Esophagus (tissue), 2 donors: ENCODE results near the gene PLEKHG4B. TPM values are rescaled to one million over a fixed set of nuclear protein-coding genes. Genes with fewer than 3 reads are reported as not detected.

Experiments used
- H3K27ac ChIP-seq, 2 donors: one replicate each; pipeline ENCODE4 v1.5.1; 2013; ENCODE audit warnings: low read depth in 2 of 2, mild to moderate bottlenecking in 2 of 2, inconsistent platforms in 1 of 2, low read length in 1 of 2, moderate library complexity in 1 of 2
- H3K27me3 ChIP-seq, 2 donors: one replicate each; pipeline ENCODE4 v1.6.1; 2013; ENCODE audit warnings: low read length in 2 of 2, control low read depth in 1 of 2, mild to moderate bottlenecking in 1 of 2; ENCODE audit not compliant: insufficient read depth in 2 of 2, control insufficient read depth in 1 of 2
- H3K36me3 ChIP-seq, 2 donors: one replicate each; pipeline ENCODE4 v1.6.1; 2013; ENCODE audit warnings: low read length in 1 of 2; ENCODE audit not compliant: control insufficient read depth in 2 of 2, insufficient read depth in 2 of 2
- H3K4me1 ChIP-seq, 2 donors: one replicate each; pipeline ENCODE4 v1.6.1; 2013; ENCODE audit warnings: low read length in 1 of 2; ENCODE audit not compliant: control insufficient read depth in 2 of 2, insufficient read depth in 2 of 2
- H3K4me3 ChIP-seq, 2 donors: one replicate each; pipeline ENCODE4 v1.5.1; 2013; ENCODE audit warnings: low read length in 2 of 2, mild to moderate bottlenecking in 2 of 2, low read depth in 1 of 2, moderate library complexity in 1 of 2
- H3K9me3 ChIP-seq, 2 donors: one replicate each; pipeline ENCODE4 v1.6.1; 2013; ENCODE audit warnings: mild to moderate bottlenecking in 2 of 2, low read depth in 1 of 2, low read length in 1 of 2, moderate library complexity in 1 of 2; ENCODE audit not compliant: control insufficient read depth in 2 of 2, insufficient read depth in 1 of 2
- WGBS, 2 donors: extraction: QIAGEN DNeasy Blood & Tissue Kit; methylation state at CpG; one replicate each; pipeline ENCODE4 v1.1.7; 2013; 5-methylcytosine and 5-hydroxymethylcytosine counted together
- polyA plus RNA-seq, 2 donors: library from polyadenylated mRNA; stranded (reverse); fragments of 200-250 nt; gene quantifications; one replicate each; pipeline ENCODE4 v1.2.3, GENCODE V29; 2013
- donor health status: healthy with polysubstance abuse.
- donor health status: Bipolar disorder and iron deficiency.

PLEKHG4B gene
- polyA plus RNA-seq, 2 donors: 0.16 to 0.53 TPM

DNA sequence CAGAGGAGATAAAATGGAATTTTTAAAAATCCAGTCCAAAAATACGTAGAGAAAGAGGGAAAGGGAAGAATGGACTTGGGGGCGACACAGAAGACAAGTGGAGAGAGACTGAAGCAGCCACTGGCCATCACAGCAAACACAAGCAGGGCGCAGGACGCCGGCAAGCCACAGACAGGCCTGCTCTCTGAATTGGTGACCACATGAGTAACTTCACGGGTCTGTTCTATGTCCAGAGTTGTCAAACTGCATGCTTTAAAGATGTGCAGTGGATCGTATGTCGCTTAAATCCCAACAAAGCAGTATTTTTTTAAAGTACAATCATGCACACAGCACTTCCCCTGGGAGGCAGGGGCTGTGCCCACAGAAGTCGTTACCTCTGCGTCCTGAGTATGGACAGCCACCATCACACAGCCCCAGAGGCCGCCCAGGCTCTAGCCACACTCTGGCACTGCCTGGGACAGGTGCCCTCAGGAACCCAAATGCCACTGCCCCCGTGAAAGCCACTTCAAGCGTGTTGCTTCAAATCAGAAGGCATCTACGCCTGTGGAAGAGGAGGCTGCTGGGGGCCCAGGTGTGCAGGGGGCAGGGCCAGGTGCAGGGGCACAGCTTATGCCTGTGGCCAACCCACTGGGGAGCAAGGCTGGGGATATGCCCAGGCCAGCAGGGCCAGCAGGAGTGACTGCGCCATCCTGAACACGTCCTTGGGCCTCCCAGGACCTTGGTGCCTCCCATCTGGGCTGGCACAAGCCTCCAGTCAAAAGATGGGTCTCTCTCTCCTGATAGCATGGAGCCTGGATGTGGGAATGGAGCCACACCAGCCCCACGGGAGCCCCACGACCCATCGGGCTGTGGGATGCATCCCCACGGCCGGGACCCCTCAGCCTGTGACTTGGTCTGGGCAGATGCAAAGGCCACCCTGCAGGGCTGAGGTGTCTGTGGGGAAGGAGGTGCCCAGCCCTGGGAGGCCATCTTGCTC lies 93.4 kb downstream of the PLEKHG4B start:
- peaks cover 0 to 3% of the 10 kb centered on the region in 2 donors for H3K4me1 ChIP-seq
- no peak overlapping the region for H3K4me3 ChIP-seq
- H3K27ac ChIP-seq: no peak overlapping the region
- no peaks in the 10 kb centered on the region for H3K27me3 ChIP-seq
- no peaks in the 10 kb centered on the region for H3K9me3 ChIP-seq
- no peaks in the 10 kb centered on the region for H3K36me3 ChIP-seq
- WGBS, 2 donors: 86 to 87% methylated on average over 21 of the region's 21 CpGs

- Histone ChIP-seq H3K9me3 (no peaks in the 10 kb centered on the region), H3K36me3 (no peaks in the 10 kb centered on the region), H3K4me3 (no peak overlapping the region), H3K27me3 (no peaks in the 10 kb centered on the region), H3K27ac (no peak overlapping the region), H3K4me1 (peaks cover 0 to 7% of the 10 kb centered on the region in 2 donors)
- WGBS, 2 donors: 83 to 84% methylated on average over 24 to 28 of the region's 28 CpGs
Measured at GRCh38 chr5:186091-187041, 94.4 kb downstream of the PLEKHG4B start.

- Histone ChIP-seq H3K27me3 (no peaks in the 10 kb centered on the region), H3K4me1 (peaks cover 4 to 12% of the 10 kb centered on the region in 2 donors), H3K36me3 (no peaks in the 10 kb centered on the region), H3K9me3 (no peaks in the 10 kb centered on the region), H3K4me3 (no peak overlapping the region), H3K27ac (no peak overlapping the region)
- 83 to 84% methylated on average over 13 of the region's 13 CpGs for WGBS, 2 donors
Measured at GRCh38 chr5:187042-187431, 95.1 kb downstream of the PLEKHG4B start.

- WGBS, 2 donors: 52 to 56% methylated on average over 21 of the region's 21 CpGs
- Histone ChIP-seq H3K9me3 (no peaks in the 10 kb centered on the region), H3K4me1 (peaks cover 4 to 12% of the 10 kb centered on the region in 2 donors), H3K36me3 (no peaks in the 10 kb centered on the region), H3K27ac (no peak overlapping the region), H3K27me3 (no peaks in the 10 kb centered on the region), H3K4me3 (no peak overlapping the region)
Measured at GRCh38 chr5:187617-188451, 95.9 kb downstream of the PLEKHG4B start.

- Histone ChIP-seq H3K27me3 (no peaks in the 10 kb centered on the region), H3K36me3 (no peaks in the 10 kb centered on the region), H3K4me3 (no peak overlapping the region), H3K9me3 (no peaks in the 10 kb centered on the region), H3K27ac (no peak overlapping the region), H3K4me1 (peaks cover 4 to 12% of the 10 kb centered on the region in 2 donors)
- WGBS, 2 donors: 28 to 37% methylated on average over 36 to 37 of the region's 37 CpGs
Measured at GRCh38 chr5:188488-189481, 96.8 kb downstream of the PLEKHG4B start.

DNA sequence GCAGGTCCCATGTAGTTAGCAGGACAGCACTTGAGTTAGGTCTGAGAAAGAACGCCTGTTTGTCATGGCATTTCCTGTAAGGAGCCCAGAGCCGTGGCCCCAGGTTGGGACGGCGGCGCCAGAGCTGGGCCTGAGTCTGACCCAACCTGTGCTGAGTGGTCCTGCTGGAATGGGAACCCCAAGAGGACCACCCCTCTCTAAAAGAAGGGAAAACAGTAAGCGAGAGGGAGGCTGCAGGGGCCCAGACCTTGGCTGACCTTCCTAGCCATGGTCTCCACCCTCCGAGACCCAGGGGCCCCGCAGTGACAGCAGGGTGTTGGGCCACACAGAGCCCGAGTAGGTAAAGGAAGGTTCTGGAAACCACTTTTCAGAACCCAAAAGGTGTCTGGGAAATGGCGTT lies 97.5 kb downstream of the PLEKHG4B start:
- Histone ChIP-seq H3K9me3 (no peaks in the 10 kb centered on the region), H3K27ac (no peak overlapping the region), H3K36me3 (no peaks in the 10 kb centered on the region), H3K27me3 (no peaks in the 10 kb centered on the region), H3K4me3 (no peak overlapping the region), H3K4me1 (peaks cover 4 to 12% of the 10 kb centered on the region in 2 donors)
- 86 to 94% methylated on average over 9 to 10 of the region's 10 CpGs for WGBS, 2 donors

- Histone ChIP-seq H3K27ac (no peak overlapping the region), H3K9me3 (no peaks in the 10 kb centered on the region), H3K27me3 (no peaks in the 10 kb centered on the region), H3K36me3 (no peaks in the 10 kb centered on the region), H3K4me1 (peaks cover 4 to 12% of the 10 kb centered on the region in 2 donors), H3K4me3 (no peak overlapping the region)
- WGBS, 2 donors: 72 to 76% methylated on average over 10 to 11 of the region's 11 CpGs
Measured at GRCh38 chr5:189976-190365, 98.0 kb downstream of the PLEKHG4B start.

GRCh38 chr5:190366-191035 lies 98.5 kb downstream of the PLEKHG4B start:
- 43 to 55% methylated on average over 16 of the region's 16 CpGs for WGBS, 2 donors
- H3K4me3 ChIP-seq: no peak overlapping the region
- H3K27ac ChIP-seq: no peak overlapping the region
- H3K27me3 ChIP-seq: no peaks in the 10 kb centered on the region
- no peaks in the 10 kb centered on the region for H3K36me3 ChIP-seq
- H3K9me3 ChIP-seq: no peaks in the 10 kb centered on the region
- H3K4me1 ChIP-seq: peaks cover 4 to 12% of the 10 kb centered on the region in 2 donors
